ENCODE measurements around the gene BTG2. TPM values are rescaled to one million over a fixed set of nuclear protein-coding genes. Genes with fewer than 3 reads are reported as not detected.
"Not testable (repeated sequence)": the region's sequence is repeated elsewhere in the genome, so short reads cannot be mapped to it uniquely, and the experiment has no call there.

The BTG2 gene
- total RNA-seq, 1 donor from 2014 or later: 54.7 TPM

DNA sequence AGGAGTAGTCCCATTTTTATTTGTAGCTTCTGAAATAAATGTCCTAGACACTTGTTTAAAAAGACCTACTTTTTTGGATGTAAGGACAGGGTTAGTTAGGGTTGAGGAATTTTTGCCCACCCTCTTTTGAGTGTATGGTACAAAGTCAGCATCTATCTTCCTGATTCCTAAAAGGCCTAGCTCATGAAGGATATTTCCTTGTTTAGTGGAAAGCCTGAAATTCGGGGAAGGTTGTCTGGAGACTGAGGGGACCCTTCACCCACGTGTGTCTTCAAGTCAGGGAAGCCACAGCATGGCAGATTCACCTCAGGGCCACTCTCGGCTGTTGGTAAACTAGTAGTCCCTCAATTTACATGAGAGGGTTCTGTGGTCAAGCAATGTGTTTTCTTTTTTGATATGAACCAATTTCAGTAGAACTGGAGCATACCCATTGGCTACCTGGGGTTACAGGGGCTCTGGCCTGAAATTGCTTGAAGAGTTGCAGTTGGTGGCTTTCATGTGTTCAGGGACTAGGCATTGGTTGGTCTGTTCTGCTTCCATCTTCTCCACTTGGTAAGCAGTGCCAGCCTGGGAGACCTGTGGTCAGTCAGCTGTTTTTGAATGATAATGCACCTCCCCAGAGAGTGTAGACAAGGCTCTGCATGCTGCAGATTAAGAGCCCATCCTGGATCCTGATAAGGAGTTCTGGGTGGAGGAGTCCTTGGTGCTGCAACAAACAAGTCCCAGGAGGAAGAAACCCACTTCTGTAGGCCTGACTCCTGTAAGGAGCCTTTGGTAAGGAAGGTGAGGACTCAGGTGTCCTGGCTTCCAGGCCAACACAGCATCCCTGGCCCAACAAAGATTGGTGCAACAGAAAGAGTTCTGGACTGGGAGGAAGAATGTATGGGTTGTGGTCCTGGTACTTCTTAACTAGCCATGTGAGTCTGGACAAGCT, 6.3 kb downstream of the BTG2 start:
- no peak for DNase-seq (ENCODE audit: extremely low read depth, low read depth, low spot score)

- DNase-seq (ENCODE audit: extremely low read depth, low read depth, low spot score): not testable (repeated sequence)
Measured at GRCh38 chr1:203314025-203314759, 8.9 kb downstream of the BTG2 start.

DNA sequence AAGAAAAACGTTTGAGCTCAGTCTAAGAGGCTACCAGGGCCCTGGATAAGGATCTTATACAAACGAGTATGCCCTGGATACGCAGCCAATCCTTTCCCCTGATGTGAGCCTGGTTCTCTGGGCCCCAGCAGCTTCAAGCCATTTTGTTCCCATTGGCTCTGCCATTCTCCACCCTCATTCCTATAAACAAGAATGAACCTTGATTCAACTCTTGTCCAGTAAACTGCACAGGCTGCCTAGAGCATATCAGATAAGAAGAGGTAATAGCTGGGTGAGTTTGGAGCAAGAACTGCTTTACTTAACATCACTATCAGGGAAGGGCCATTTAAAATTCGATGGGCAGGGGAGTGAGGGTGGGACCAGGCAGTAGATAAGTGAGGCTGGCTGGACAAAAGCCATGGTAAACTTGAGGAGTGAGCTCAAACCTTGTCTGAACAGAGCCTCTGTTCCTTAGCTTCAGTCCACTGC, 11.3 kb downstream of the BTG2 start:
- no peak for DNase-seq (ENCODE audit: extremely low read depth, low read depth, low spot score)

DNA sequence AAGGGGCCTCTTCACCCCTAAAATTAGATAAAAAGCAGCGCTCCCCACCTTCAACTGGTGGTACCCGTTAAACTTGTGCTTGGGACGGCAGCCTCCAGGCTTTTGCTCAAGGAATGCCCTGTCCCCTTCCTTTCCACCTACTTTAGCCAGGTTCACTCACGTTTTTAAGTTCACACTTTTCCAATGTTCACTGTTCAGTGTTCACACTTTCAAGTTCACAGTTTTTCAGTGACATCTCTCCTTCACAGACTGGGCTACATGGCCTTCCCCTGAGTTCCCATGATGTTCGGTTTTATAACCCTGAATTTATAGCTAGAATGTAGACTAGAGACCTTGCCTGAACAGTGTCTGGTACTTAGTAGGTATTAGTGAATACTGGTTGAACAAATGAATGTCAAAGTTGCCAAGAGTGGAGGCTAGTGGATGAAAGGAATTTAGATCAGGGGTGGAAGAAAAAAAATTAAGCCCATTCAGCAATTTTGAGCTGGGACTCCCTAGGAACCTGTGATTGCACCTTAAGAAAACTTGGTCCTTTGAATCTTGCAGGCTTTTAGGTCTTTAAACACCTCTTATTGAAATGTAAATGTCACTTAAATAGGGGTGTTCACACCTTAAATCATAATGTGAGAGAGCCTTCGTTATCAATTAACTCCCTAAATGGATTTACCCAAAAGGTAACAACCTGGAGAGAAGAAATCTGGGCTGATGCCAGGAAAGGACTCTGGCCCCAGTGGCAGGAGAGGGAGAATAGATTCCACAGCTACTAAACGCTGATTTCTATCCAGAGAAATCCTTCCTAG, 12.3 kb downstream of the BTG2 start:
- no peak for DNase-seq (ENCODE audit: extremely low read depth, low read depth, low spot score)

GRCh38 chr1:203318229-203318517, 12.9 kb downstream of the BTG2 start:
- DNase-seq (ENCODE audit: extremely low read depth, low read depth, low spot score): no peak

DNA sequence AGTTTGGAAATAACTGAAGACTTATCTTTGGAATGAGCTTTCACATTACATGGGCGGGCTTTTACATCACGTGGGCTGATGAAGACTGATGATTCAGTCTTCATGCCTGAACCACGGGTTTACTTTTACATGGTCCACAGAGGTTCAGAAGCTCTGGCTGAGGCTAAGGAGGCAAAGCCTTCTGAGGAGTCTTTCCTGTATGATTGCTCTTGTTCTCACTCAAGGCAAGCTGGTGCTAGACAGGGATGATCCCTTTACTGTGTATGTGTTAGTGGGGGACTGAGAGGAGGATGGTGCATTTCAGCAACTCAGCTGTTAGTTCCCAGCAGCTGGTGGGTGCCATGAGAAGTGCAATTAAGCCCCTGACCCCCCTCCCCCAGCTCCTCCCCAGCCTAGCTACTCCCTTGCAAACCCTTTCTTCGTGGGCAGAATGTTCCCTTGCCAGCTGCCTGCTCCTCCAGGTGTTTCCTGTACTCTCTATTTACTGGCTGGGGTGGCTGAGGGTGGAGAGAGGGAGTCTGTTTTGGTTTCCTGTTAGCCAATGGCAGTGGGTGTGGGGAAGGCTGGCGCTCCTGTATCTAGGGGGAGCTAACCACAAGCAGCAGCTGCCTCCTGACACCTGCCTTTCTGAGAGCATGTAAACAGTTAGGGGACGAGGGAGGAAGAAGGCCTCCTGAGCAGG, 15.4 kb downstream of the BTG2 start:
- DNase-seq (ENCODE audit: extremely low read depth, low read depth, low spot score): peak; percentile 41

GRCh38 chr1:203321273-203322052, 16.1 kb downstream of the BTG2 start:
- no peak for DNase-seq (ENCODE audit: extremely low read depth, low read depth, low spot score)

- peak; percentile 27 for DNase-seq (ENCODE audit: extremely low read depth, low read depth, low spot score)
Measured at GRCh38 chr1:203322500-203323179, 17.3 kb downstream of the BTG2 start.

GRCh38 chr1:203323587-203323986, 18.3 kb downstream of the BTG2 start:
- DNase-seq (ENCODE audit: extremely low read depth, low read depth, low spot score): no peak

DNA sequence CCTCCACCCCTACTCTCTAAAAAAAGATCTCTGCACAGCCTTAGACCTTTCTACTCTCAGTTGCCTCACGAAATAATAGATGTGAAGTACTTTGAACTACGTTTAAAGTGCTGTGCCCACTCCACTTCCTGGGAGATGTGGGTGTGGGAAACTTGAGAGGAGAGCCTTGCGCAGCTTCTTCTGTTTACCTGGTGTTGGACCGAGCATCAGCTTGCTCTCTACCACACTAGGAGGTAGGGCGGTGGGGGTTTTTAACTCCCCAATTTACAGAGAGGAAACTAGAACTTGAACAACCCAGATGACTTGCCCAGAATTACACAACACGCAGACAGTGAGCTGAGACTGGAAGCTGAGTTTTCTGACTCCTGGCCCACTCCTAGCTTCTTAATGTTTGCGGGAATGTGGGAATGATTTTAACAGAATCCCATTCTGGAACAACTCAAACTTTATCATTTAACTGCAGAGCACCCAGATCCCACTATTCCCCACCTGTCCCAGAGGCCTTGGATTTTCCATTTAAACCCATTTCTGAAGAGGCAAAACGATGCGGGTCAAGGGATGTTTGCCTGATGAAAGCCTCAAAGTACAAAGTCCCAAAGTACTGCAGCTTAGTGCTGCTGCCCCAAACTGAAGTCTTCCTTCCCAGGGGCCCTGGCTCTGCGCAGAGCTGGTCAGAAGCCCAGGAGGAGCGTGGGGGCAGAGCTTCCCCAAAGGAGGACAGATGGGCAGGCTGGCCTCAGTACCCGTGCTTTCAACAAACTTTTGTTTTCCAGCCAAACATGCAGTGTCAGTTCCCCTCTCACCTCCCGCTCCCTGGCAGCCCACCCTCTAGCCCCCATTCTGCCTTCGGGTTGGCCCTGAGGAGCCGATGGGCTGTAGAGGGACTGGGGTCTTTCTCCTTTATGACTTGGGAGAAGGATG, 19.0 kb downstream of the BTG2 start:
- DNase-seq (ENCODE audit: extremely low read depth, low read depth, low spot score): no peak

DNA sequence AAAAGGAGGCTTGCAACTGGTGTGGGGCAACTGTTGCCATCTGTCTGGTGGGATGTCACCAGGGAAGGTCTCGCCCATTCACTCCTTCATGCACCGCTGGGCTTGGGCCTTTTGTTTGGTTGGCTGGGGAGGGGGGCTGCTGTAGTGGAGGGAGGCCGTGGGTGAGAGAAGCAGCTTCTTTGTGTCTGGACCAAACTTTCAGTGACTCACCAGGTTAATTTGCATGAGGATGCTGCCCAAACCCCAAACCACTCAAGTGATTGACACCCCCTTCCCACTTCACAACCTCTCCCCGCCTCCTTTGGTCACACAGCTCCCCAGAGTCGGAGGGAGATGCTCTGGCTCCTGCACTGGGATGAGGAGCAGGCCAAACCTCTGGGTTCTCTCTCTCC, 19.7 kb downstream of the BTG2 start:
- no peak for DNase-seq (ENCODE audit: extremely low read depth, low read depth, low spot score)

DNA sequence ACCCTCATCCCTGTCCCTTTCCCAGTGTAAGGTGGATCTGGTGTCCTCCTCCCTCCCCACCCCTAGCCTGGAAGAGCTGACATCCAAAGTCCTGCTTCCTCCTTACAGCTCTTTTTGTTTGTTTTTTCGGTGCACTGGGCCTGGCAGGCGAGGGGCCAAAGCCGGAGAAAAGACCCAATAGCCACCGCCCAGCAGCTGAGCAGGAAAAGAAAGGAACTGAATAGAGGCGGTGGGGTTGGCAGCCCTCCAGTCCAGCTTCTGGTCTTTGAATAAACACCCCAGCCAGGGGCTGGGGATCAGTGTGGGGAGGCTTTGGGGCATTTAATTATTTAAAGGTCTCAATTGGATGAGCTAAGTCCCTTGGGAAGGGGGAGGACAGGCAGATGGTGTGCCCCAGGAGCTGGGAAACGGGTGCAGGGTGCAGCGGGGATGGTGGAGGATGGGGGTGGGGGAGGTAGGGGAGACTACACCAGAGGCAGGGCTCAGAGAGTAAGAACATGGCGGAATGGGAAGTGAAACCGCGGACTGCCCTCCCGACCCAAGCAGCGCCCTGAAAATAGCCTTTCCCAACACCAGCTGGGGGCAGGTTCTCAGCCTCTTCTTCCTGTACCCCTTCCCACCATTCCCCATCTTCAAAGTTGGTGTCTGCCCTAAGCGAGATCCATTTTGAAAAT, 20.2 kb downstream of the BTG2 start:
- DNase-seq (ENCODE audit: extremely low read depth, low read depth, low spot score): no peak

DNA sequence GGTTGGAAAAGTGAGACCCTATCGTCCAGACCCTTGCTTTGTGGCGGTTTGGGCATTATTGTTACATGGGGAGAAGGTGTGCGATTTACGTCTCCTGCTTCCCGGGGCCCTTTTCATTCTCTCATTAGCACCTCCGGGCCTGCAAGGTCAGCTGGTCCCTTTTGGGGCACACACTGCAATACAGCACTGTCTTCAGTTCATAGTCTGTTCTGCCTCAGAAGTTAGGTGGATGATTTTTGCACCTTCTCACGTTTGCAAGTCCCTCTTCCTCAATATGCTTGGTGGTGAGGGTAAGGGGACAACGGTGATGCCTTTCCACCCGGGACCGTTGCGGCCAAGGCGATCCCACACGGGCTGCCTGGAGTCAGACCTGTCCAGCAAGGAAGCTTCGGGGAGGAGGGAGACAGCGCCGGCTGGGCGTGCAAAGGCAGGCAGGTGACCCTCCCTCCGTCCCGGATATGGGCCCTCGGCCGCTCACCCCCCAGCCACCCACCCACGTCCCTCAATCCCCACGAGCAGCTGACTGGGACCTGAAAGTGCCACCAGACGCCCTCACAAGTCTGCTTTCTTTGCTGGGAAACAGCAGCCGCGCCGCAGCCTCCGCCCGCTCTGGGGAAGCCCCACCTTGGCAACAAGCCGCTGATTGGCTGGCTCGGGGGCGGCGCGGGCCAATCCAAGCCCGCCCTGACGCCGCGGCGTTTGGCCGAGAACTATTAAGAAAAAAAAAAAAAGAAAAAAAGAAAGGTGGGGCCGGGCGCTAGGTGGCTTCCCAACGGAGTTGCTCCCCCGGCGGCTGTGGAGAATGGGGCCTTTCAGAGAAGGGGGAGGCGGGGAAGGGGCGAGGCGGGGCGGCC, 21.7 kb downstream of the BTG2 start:
- peak; percentile 31 for DNase-seq (ENCODE audit: extremely low read depth, low read depth, low spot score)

DNA sequence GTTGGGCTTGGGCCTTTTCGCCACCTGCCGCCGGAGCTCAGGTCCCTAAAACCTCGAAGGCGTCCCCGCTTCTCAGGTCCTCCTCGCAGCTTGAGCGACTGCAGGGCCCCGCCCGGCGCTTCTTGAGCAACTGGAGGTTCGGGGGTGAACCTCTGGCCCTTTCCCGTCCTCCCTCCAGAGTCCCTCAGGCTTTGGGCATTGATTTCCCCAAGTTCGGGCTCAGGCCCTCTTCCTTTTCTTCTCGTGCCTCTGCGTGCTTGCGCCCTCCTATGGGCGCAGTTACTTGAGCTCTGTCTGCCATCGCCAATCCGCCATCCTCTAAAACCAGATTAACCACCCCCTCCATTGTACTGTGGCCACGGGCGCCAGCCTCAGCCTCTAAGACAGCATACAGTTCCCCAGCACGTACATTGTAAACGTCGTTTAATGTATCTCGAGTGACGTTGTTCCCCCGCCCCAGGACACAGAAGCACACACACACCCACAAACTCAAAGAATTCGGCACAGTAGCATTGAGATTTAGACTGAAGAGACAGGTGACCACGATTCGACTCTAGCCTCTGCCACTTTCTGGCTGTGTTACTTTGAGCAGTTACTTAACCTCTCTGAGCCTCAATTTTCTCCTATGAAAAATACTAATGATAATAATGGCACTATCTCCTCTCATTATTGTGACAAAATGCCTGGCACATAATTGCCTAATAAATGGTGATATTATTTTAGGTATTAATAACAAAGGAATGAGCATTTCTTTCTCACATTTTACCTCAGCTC, 22.6 kb downstream of the BTG2 start:
- DNase-seq (ENCODE audit: extremely low read depth, low read depth, low spot score): peak; percentile 27

- DNase-seq (ENCODE audit: extremely low read depth, low read depth, low spot score): no peak
Measured at GRCh38 chr1:203328714-203329122, 23.4 kb downstream of the BTG2 start.

- DNase-seq (ENCODE audit: extremely low read depth, low read depth, low spot score): no peak
Measured at GRCh38 chr1:203331224-203331623, 25.9 kb downstream of the BTG2 start.
